ENCODE data around the gene INPP5K.

The INPP5K gene

GRCh38 chr17:1484676-1485422, 31.6 kb downstream of the INPP5K start:
- peak; percentile 39 for DNase-seq

GRCh38 chr17:1484060-1484535, 32.3 kb downstream of the INPP5K start:
- DNase-seq = no peak

GRCh38 chr17:1482680-1483079, 33.7 kb downstream of the INPP5K start:
- no peak for DNase-seq

- DNase-seq = no peak
These were observed 34.7 kb downstream of the INPP5K start for GRCh38 chr17:1481736-1482135.

GRCh38 chr17:1480747-1481465, 35.5 kb downstream of the INPP5K start:
- DNase-seq = no peak

- no peak for DNase-seq
These were observed 38.0 kb downstream of the INPP5K start for GRCh38 chr17:1478418-1478817.

- DNase-seq = no peak
These were observed 41.0 kb downstream of the INPP5K start for GRCh38 chr17:1475321-1475854.

- no peak for DNase-seq
These were observed 41.8 kb downstream of the INPP5K start for GRCh38 chr17:1474402-1475189.

- no peak for DNase-seq
These were observed 42.6 kb downstream of the INPP5K start for GRCh38 chr17:1473841-1474240.

GRCh38 chr17:1473170-1473569, 43.2 kb downstream of the INPP5K start:
- DNase-seq = no peak

GRCh38 chr17:1471911-1472821, 44.2 kb downstream of the INPP5K start:
- DNase-seq = no peak

- no peak for DNase-seq
These were observed 44.9 kb downstream of the INPP5K start for GRCh38 chr17:1471490-1471889.

GRCh38 chr17:1470755-1471462, 45.5 kb downstream of the INPP5K start:
- DNase-seq = no peak

- no peak for DNase-seq
These were observed 46.2 kb downstream of the INPP5K start for GRCh38 chr17:1470071-1470754.

GRCh38 chr17:1469231-1469852, 47.1 kb downstream of the INPP5K start:
- no peak for DNase-seq

- DNase-seq = no peak
These were observed 48.4 kb downstream of the INPP5K start for GRCh38 chr17:1467898-1468492.

GRCh38 chr17:1467258-1467657, 49.2 kb downstream of the INPP5K start:
- no peak for DNase-seq

- no peak for DNase-seq
These were observed 52.2 kb downstream of the INPP5K start for GRCh38 chr17:1464186-1464585.

GRCh38 chr17:1462164-1463112, 54.0 kb downstream of the INPP5K start:
- DNase-seq = no peak

Data from activated CD4-positive, alpha-beta T cell treated with anti-CD3 and anti-CD28 coated beads for 1 hour (primary cell).